Endodermal cell (in vitro differentiated cells): ENCODE results near the gene ERGIC1. TPM values are rescaled to one million over a fixed set of nuclear protein-coding genes. Genes with fewer than 3 reads are reported as not detected.

ENCODE experiments used
- DNase-seq: peaks from one replicate; pipeline ENCODE4 v3.0.0-alpha.2; 2017
- H3K27ac ChIP-seq: 2 replicates; pipeline ENCODE4 v1.5.1; 2013; ENCODE audit warnings: mild to moderate bottlenecking, low read depth, low read length, moderate library complexity
- H3K27me3 ChIP-seq: 2 replicates; pipeline ENCODE4 v1.6.1; 2013; ENCODE audit warnings: mild to moderate bottlenecking, low read length, moderate library complexity; ENCODE audit not compliant: insufficient read depth, control insufficient read depth, poor library complexity, severe bottlenecking
- H3K36me3 ChIP-seq: 2 replicates; pipeline ENCODE4 v1.7.0; 2013; ENCODE audit warnings: mild to moderate bottlenecking, low read length, moderate library complexity; ENCODE audit not compliant: control insufficient read depth, insufficient read depth
- H3K4me1 ChIP-seq: one replicate; pipeline ENCODE4 v1.7.0; 2013; ENCODE audit warnings: low read length; ENCODE audit not compliant: control insufficient read depth, insufficient read depth
- H3K4me3 ChIP-seq: 2 replicates; pipeline ENCODE4 v1.5.1; 2013; ENCODE audit warnings: mild to moderate bottlenecking, low read length, moderate library complexity
- H3K9ac ChIP-seq: 2 replicates; pipeline ENCODE4 v1.6.1; 2013; ENCODE audit warnings: mild to moderate bottlenecking, low read length, moderate library complexity; ENCODE audit not compliant: poor library complexity, severe bottlenecking; ENCODE audit errors: extremely low read depth
- H3K9me3 ChIP-seq: 2 replicates; pipeline ENCODE4 v1.6.1; 2013; ENCODE audit warnings: mild to moderate bottlenecking, low read length, moderate library complexity; ENCODE audit not compliant: control insufficient read depth
- H3K27ac Mint-ChIP-seq: 2 replicates; pipeline ENCODE4 v1.8.0; 2020; ENCODE audit warnings: mixed read lengths
- H3K27me3 Mint-ChIP-seq: 2 replicates; pipeline ENCODE4 v1.8.0; 2021; ENCODE audit warnings: mild to moderate bottlenecking, mixed read lengths; ENCODE audit not compliant: insufficient read depth
- H3K36me3 Mint-ChIP-seq: 2 replicates; pipeline ENCODE4 v1.8.0; 2020; ENCODE audit warnings: low read depth, mixed read lengths
- H3K4me1 Mint-ChIP-seq: 2 replicates; pipeline ENCODE4 v1.8.0; 2020; ENCODE audit warnings: mixed read lengths
- H3K4me3 Mint-ChIP-seq: 2 replicates; pipeline ENCODE4 v1.8.0; 2020; ENCODE audit warnings: mild to moderate bottlenecking, moderate library complexity, mixed read lengths
- H3K9me3 Mint-ChIP-seq: 2 replicates; pipeline ENCODE4 v1.8.0; 2020; ENCODE audit warnings: mild to moderate bottlenecking, mixed read lengths
- WGBS, 2 experiments: methylation state at CpG; one replicate each; pipeline versions ENCODE4 v1.1.5 to v1.1.7; 2013; ENCODE audit warnings: missing lambda C conversion rate in 2 of 2, mixed read lengths in 1 of 2; ENCODE audit not compliant: insufficient coverage in 1 of 2, insufficient read length in 1 of 2; 5-methylcytosine and 5-hydroxymethylcytosine counted together
- total RNA-seq, 2 donors: library from RNA; stranded (reverse); fragmentation: NEBNext Ultra II Directional in 1 of 2; extraction: Animal tissue kit (Norgen Biotek cat#: 25700) in 1 of 2; gene quantifications; 2 replicates in 1 of 2; 3 replicates in 1 of 2; pipeline ENCODE4 v1.2.1, GENCODE V29; 2021
- TF ChIP-seq, protein P1 (sequence below): fragments of 200-600 bp; sonication (generic); conservative IDR thresholded peaks from 2 replicates; pipeline ENCODE4 v1.5.0; 2021; ENCODE audit warnings: antibody characterized with exemption, mild to moderate bottlenecking

ERGIC1 gene
- total RNA-seq, 2 donors from 2014 or later: 81.9 to 94.8 TPM

DNA sequence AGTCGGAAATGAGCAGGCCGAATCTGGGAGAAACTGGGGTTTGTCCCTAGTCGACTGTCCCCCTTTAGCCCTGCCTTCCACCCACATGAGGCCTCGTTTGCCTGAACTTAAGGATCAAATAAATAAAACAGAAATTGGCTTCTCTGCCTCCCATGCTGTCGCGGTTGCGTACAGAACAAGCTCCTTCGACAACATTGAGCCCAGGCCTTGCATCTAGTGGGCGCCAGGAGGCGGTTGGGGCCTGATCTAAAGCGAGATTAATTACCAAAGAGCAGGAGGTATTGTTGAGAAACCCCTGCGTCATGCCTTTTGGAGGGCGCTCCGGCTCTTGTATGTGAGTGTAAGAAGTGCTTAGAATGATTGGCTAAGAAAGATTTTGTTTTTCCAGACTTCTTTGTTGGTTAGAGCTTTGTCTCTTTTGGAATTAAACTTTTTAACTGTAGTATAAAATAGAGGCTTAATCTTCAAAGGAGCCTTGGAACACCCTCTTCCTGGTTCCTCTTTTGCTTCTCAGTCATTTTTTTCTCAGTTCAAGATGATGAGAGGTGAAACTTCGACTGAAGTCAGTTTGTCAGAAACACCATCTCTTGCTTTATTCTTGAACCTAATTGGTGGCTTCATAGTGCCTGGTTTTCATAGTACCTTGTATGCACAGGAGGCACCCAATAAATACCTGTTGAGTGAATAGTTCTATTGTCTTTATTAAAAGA is 150.3 kb downstream of the ERGIC1 start:
- peaks cover 27% of the 10 kb centered on the region for H3K36me3 Mint-ChIP-seq
- Histone ChIP-seq H3K4me3 (peak overlapping the region; percentile 97), H3K9me3 (no peaks in the 10 kb centered on the region), H3K27me3 (no peaks in the 10 kb centered on the region), H3K9ac (peak overlapping the region; percentile 94), H3K4me1 (no peaks in the 10 kb centered on the region), H3K36me3 (peaks cover 27% of the 10 kb centered on the region), H3K27ac (peak overlapping the region; percentile 82)
- peak overlapping the region; percentile 97 for H3K4me3 Mint-ChIP-seq
- peak; percentile 88 for DNase-seq
- peaks cover 5% of the 10 kb centered on the region for H3K4me1 Mint-ChIP-seq
- peak overlapping the region; percentile 99 for H3K27ac Mint-ChIP-seq
- peaks cover 4% of the 10 kb centered on the region for H3K27me3 Mint-ChIP-seq
- TF ChIP-seq, protein P1, sequence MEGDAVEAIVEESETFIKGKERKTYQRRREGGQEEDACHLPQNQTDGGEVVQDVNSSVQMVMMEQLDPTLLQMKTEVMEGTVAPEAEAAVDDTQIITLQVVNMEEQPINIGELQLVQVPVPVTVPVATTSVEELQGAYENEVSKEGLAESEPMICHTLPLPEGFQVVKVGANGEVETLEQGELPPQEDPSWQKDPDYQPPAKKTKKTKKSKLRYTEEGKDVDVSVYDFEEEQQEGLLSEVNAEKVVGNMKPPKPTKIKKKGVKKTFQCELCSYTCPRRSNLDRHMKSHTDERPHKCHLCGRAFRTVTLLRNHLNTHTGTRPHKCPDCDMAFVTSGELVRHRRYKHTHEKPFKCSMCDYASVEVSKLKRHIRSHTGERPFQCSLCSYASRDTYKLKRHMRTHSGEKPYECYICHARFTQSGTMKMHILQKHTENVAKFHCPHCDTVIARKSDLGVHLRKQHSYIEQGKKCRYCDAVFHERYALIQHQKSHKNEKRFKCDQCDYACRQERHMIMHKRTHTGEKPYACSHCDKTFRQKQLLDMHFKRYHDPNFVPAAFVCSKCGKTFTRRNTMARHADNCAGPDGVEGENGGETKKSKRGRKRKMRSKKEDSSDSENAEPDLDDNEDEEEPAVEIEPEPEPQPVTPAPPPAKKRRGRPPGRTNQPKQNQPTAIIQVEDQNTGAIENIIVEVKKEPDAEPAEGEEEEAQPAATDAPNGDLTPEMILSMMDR: peak; percentile 77
- H3K9me3 Mint-ChIP-seq: no peaks in the 10 kb centered on the region
- WGBS, 2 experiments: 5 to 8% methylated on average over 8 to 15 of the region's 15 CpGs

DNA sequence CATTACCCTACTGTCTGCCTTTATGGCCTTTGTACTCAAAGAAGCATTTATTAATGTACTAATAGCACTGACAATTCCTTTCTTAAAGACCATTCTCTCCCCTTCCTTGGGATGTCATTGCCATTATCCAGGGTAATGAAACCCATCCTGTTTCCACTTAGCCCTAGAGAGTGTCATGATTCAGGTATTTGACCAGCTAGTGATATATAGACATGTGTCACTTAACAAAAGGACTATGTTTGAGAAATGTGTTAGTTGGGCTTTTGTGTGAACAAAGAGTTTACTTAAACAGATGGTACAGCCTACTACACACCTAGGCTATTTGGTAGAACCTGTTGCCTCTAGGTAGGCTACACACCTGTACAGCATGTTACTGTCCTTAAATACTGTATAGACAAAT is 151.5 kb downstream of the ERGIC1 start:
- Histone ChIP-seq H3K4me1 (no peaks in the 10 kb centered on the region), H3K9me3 (no peaks in the 10 kb centered on the region), H3K27ac (no peak overlapping the region), H3K36me3 (peaks cover 27% of the 10 kb centered on the region), H3K9ac (no peak overlapping the region), H3K4me3 (peak overlapping the region; percentile 97), H3K27me3 (no peaks in the 10 kb centered on the region)
- H3K27ac Mint-ChIP-seq: no peak overlapping the region
- TF ChIP-seq, protein P1: no peak
- no peaks in the 10 kb centered on the region for H3K9me3 Mint-ChIP-seq
- H3K4me3 Mint-ChIP-seq: peak overlapping the region; percentile 97
- H3K36me3 Mint-ChIP-seq: peaks cover 27% of the 10 kb centered on the region
- H3K27me3 Mint-ChIP-seq: no peaks in the 10 kb centered on the region
- no peak for DNase-seq
- peaks cover 5% of the 10 kb centered on the region for H3K4me1 Mint-ChIP-seq

GRCh38 chr5:172988276-172988675 is 154.2 kb downstream of the ERGIC1 start:
- Mint-ChIP-seq H3K4me3 (no peak overlapping the region), H3K27me3 (no peaks in the 10 kb centered on the region), H3K9me3 (no peaks in the 10 kb centered on the region), H3K27ac (no peak overlapping the region), H3K36me3 (peaks cover 44% of the 10 kb centered on the region), H3K4me1 (peaks cover 5% of the 10 kb centered on the region)
- H3K36me3 ChIP-seq: peaks cover 39% of the 10 kb centered on the region
- no peaks in the 10 kb centered on the region for H3K27me3 ChIP-seq
- no peaks in the 10 kb centered on the region for H3K9me3 ChIP-seq
- TF ChIP-seq, protein P1: no peak
- H3K9ac ChIP-seq: no peak overlapping the region
- H3K4me3 ChIP-seq: no peak overlapping the region
- DNase-seq: no peak
- H3K4me1 ChIP-seq: no peaks in the 10 kb centered on the region
- H3K27ac ChIP-seq: no peak overlapping the region
- WGBS, 2 experiments: 92% methylated on average over 3 of the region's 3 CpGs; no CpG with 5 or more reads in 1 of the 2 experiments
